ENCODE measurements around the gene CELSR3.

CELSR3 gene

GRCh38 chr3:48609088-48610005, 53.3 kb downstream of the CELSR3 start, which contains the start of gene UQCRC1:
Gene UQCRC1 (minus strand): TSS chr3:48609646. CDS start chr3:48609620, 26 bp downstream.
- TF ChIP-seq MYC (IDR thresholded peaks at IDR 0.05; ENCODE audit: low read depth, low read length), result peak; percentile 46; the same call in 1 of the 2 replicates
- TF ChIP-seq POLR2A (IDR thresholded peaks at IDR 0.05; ENCODE audit: extremely low read depth, insufficient read length), result peak; percentile 86
- TF ChIP-seq, protein P1, sequence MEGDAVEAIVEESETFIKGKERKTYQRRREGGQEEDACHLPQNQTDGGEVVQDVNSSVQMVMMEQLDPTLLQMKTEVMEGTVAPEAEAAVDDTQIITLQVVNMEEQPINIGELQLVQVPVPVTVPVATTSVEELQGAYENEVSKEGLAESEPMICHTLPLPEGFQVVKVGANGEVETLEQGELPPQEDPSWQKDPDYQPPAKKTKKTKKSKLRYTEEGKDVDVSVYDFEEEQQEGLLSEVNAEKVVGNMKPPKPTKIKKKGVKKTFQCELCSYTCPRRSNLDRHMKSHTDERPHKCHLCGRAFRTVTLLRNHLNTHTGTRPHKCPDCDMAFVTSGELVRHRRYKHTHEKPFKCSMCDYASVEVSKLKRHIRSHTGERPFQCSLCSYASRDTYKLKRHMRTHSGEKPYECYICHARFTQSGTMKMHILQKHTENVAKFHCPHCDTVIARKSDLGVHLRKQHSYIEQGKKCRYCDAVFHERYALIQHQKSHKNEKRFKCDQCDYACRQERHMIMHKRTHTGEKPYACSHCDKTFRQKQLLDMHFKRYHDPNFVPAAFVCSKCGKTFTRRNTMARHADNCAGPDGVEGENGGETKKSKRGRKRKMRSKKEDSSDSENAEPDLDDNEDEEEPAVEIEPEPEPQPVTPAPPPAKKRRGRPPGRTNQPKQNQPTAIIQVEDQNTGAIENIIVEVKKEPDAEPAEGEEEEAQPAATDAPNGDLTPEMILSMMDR (IDR thresholded peaks at IDR 0.05; ENCODE audit: low read depth, low read length), result peak; percentile 52
- TF ChIP-seq, protein P2, sequence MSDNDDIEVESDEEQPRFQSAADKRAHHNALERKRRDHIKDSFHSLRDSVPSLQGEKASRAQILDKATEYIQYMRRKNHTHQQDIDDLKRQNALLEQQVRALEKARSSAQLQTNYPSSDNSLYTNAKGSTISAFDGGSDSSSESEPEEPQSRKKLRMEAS (IDR thresholded peaks at IDR 0.05; ENCODE audit: low read depth, low read length), result 0 out of 2 replicates have a peak, but pooled peaks have one; percentile 23
- peak within 1 kb of the TSS; percentile 93 for H3K4me3 ChIP-seq (ENCODE audit: low read depth, low read length)
- DNase-seq (ENCODE audit: low read depth), result peak; percentile 94

DNA sequence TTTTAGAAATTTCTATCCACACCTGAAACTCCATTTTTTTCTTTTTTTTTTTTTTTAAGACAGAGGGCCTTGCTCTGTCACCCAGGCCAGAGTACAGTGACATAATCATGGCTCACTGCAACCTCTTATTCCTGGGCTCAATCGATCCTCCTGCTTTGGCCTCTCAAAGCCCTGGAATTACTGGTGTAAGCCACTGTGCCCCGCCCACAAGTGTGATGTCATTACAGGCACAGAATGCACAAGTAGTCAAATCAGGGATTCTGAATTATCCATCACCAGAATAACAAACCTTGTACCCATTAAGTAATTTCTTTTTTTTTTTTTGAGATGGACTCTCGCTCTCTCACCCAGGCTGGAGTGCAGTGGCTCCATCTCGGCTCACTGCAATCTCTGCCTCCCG, 55.2 kb downstream of the CELSR3 start:
- no peak overlapping the region for H3K4me3 ChIP-seq (ENCODE audit: low read depth, low read length)
- TF ChIP-seq, protein P2 (IDR thresholded peaks at IDR 0.05; ENCODE audit: low read depth, low read length), result no peak
- no peak for TF ChIP-seq POLR2A (IDR thresholded peaks at IDR 0.05; ENCODE audit: extremely low read depth, insufficient read length)
- TF ChIP-seq, protein P1 (IDR thresholded peaks at IDR 0.05; ENCODE audit: low read depth, low read length), result no peak
- TF ChIP-seq MYC (IDR thresholded peaks at IDR 0.05; ENCODE audit: low read depth, low read length), result no peak

GRCh38 chr3:48601622-48601994, 61.1 kb downstream of the CELSR3 start:
- H3K4me3 ChIP-seq (ENCODE audit: low read depth, low read length), result no peak overlapping the region
- no peak for DNase-seq (ENCODE audit: low read depth)
- TF ChIP-seq POLR2A (IDR thresholded peaks at IDR 0.05; ENCODE audit: extremely low read depth, insufficient read length) (no peak), MYC (IDR thresholded peaks at IDR 0.05; ENCODE audit: low read depth, low read length) (no peak)
- TF ChIP-seq, protein P2 (IDR thresholded peaks at IDR 0.05; ENCODE audit: low read depth, low read length), result no peak
- TF ChIP-seq, protein P1 (IDR thresholded peaks at IDR 0.05; ENCODE audit: low read depth, low read length), result no peak

More for the DNA sequence above, 55.2 kb downstream of the CELSR3 start:
- peak; percentile 19 for DNase-seq (ENCODE audit: low read depth)

DNA sequence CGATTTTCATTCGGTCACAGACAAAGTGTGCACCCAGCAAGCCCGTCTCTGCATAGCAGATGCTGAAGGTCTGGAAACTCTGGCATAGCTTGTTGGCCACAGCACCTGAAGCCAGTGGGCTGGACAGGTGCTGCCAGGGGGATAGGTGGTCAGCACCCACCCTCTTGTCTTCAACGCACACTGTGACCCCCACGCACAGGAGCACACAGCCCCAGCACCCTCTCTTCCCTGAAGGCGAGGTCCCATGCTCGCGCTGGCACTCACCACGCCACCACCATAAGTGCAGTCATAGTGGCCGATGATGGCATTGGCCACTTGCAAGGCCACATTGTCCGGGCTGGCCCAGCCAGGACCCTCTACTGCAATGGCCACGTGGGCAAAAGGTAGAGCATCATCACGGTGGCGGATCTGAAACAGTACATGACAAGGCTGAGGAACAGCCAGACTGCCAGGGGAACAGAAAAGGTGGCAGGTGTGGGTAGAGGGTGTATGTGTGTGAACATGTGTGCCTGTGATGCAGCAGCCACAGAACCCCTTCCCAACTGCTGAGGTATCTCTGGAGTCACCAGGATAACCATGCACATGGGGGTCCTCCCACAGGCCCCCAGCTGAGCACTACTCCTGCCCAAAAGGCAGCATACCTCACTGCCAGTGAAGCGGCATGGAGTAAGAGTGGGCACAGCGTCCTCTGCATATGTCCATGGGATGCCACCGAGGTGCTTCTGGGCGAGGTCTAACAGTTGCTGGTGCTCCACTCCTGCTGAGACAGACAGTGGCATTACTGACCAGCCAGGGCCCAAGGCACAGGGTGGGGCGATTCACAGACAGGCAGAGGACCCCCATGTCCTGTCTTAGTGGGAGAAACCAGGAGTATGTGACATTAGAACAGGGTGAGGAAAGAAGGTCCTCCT, 61.7 kb downstream of the CELSR3 start:
- no peak for DNase-seq (ENCODE audit: low read depth)
- no peak overlapping the region for H3K4me3 ChIP-seq (ENCODE audit: low read depth, low read length)
- TF ChIP-seq POLR2A (IDR thresholded peaks at IDR 0.05; ENCODE audit: extremely low read depth, insufficient read length), result no peak
- TF ChIP-seq MYC (IDR thresholded peaks at IDR 0.05; ENCODE audit: low read depth, low read length), result no peak
- TF ChIP-seq, protein P1 (IDR thresholded peaks at IDR 0.05; ENCODE audit: low read depth, low read length), result no peak
- TF ChIP-seq, protein P2 (IDR thresholded peaks at IDR 0.05; ENCODE audit: low read depth, low read length), result no peak

DNA sequence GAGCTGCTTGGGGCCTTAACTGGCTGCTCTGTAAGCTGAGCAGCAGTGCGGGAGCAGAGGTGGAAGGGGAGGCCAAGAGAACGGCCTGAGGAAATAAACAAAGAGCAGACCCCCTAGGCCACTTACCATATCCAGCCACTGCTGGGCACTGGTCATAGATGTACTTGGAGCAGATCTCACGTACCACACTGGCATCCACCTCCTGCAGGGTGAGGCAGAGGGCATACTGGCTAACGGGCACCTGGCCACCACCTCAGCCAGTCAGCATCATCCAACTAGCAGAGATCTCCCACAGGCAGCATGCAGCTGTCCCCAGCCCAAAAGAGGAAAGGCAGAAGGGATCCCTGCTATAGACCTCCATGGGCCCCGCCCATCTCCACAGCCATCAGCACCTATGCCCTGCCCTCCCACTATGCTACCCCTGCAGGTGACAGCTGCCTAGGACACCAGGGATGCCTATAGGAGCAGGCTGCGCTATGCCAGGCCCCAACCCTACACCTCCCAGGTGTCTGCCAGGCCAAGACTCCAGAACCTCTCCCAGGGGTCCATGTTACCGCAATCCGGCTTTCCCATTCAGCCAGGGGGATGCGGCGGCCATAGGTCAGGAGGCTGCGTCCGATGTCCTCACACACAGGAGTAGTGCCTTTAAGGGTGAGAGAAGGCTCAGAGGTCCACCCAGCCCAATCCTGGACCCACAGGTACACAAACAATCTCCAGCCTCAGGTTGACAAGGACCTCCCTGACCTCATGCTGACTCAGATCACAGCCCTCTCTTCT, 63.0 kb downstream of the CELSR3 start:
- no peak for DNase-seq (ENCODE audit: low read depth)
- no peak for TF ChIP-seq MYC (IDR thresholded peaks at IDR 0.05; ENCODE audit: low read depth, low read length)
- TF ChIP-seq, protein P2 (IDR thresholded peaks at IDR 0.05; ENCODE audit: low read depth, low read length), result no peak
- no peak for TF ChIP-seq POLR2A (IDR thresholded peaks at IDR 0.05; ENCODE audit: extremely low read depth, insufficient read length)
- TF ChIP-seq, protein P1 (IDR thresholded peaks at IDR 0.05; ENCODE audit: low read depth, low read length), result no peak
- H3K4me3 ChIP-seq (ENCODE audit: low read depth, low read length), result no peak overlapping the region

Measured in NB4 (cell line).